Uterus (tissue), 2 donors: ENCODE measurements around the gene SORCS3.

Experiments
- POLR2A ChIP-seq, 2 donors: fragments of 450-650 bp; IDR thresholded peaks; one replicate each; pipeline ENCODE4 v1.6.1; 2016; ENCODE audit warnings: antibody characterized with exemption in 2 of 2, mild to moderate bottlenecking in 1 of 2, moderate library complexity in 1 of 2
- TF ChIP-seq, protein P1 (sequence below), 4 experiments: fragments of 200-600 bp in 2 of 4; fragments of 450-650 bp in 2 of 4; sonication (generic) in 2 of 4; IDR thresholded peaks; one replicate each; pipeline ENCODE4 v1.5.1; 2016 to 2019; ENCODE audit warnings: antibody characterized with exemption in 4 of 4, mild to moderate bottlenecking in 2 of 4, moderate library complexity in 1 of 4

DNA sequence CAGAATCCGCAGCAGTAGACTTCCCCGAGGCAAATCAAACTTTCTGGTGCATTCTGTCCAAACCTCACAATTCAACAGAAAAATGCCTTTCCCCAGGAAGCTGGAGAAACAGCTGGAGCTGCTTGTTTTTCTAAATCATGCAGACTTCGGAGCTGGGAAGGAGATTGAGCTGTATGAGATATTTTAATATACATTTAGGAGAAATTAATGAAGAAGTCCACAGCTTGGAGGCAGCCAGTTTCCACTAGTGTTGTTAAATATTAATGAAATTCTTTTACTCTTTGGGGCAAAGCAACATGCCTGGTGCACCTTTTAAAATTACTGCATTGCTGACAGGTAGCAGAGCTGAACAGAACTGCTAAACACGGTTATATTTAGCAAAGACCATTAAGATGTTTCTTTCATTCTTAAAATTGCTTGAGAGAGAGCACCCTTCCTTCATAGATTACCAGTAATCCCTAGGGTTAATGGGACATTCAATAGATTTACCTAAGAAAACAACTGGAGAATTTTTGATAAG is 566.4 kb downstream of the SORCS3 start:
- no peak for TF ChIP-seq POLR2A (IDR thresholded peaks at IDR 0.05)
- TF ChIP-seq, protein P1, sequence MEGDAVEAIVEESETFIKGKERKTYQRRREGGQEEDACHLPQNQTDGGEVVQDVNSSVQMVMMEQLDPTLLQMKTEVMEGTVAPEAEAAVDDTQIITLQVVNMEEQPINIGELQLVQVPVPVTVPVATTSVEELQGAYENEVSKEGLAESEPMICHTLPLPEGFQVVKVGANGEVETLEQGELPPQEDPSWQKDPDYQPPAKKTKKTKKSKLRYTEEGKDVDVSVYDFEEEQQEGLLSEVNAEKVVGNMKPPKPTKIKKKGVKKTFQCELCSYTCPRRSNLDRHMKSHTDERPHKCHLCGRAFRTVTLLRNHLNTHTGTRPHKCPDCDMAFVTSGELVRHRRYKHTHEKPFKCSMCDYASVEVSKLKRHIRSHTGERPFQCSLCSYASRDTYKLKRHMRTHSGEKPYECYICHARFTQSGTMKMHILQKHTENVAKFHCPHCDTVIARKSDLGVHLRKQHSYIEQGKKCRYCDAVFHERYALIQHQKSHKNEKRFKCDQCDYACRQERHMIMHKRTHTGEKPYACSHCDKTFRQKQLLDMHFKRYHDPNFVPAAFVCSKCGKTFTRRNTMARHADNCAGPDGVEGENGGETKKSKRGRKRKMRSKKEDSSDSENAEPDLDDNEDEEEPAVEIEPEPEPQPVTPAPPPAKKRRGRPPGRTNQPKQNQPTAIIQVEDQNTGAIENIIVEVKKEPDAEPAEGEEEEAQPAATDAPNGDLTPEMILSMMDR (IDR thresholded peaks at IDR 0.05): no peak
